Fibroblast of lung (primary cell): ENCODE measurements around the gene PRRT1. TPM values are rescaled to one million over a fixed set of nuclear protein-coding genes. Genes with fewer than 3 reads are reported as not detected.
"Not testable (repeated sequence)": the region's sequence is repeated elsewhere in the genome, so short reads cannot be mapped to it uniquely, and the experiment has no call there.

Experiments
- DNase-seq, 2 donors: peaks; one replicate each; pipeline versions ENCODE4 v3.0.0 to v3.0.0-alpha.2; 2010; ENCODE audit warnings: low read depth in 2 of 2
- H2AFZ ChIP-seq: 2 replicates; pipeline ENCODE4 v1.5.1; 2012; ENCODE audit warnings: low read length, control low read depth, inconsistent platforms
- H3K27ac ChIP-seq: 2 replicates; pipeline ENCODE4 v1.5.1; 2011; ENCODE audit warnings: low read length, control low read depth; ENCODE audit not compliant: insufficient read depth
- H3K27me3 ChIP-seq: 2 replicates; pipeline ENCODE4 v1.5.1; 2011; ENCODE audit warnings: mild to moderate bottlenecking, low read length; ENCODE audit not compliant: control insufficient read depth, insufficient read depth
- H3K36me3 ChIP-seq: 2 replicates; pipeline ENCODE4 v1.5.1; 2011; ENCODE audit warnings: low read length; ENCODE audit not compliant: control insufficient read depth, insufficient read depth
- H3K4me1 ChIP-seq: 2 replicates; pipeline ENCODE4 v1.5.1; 2011; ENCODE audit warnings: low read length; ENCODE audit not compliant: control insufficient read depth, insufficient read depth; ENCODE audit errors: extremely low read depth
- H3K4me2 ChIP-seq: 2 replicates; pipeline ENCODE4 v1.5.1; 2011; ENCODE audit warnings: low read length, control low read depth; ENCODE audit not compliant: insufficient read depth; ENCODE audit errors: extremely low read depth
- H3K4me3 ChIP-seq, 4 experiments: fragments of 200-600 bp in 1 of 4; sonication (generic) in 1 of 4; replicated peaks in 1 of 4; 2 replicates each; pipeline ENCODE4 v1.5.1; 2011 to 2016; ENCODE audit warnings: low read length in 4 of 4, low read depth in 3 of 4, mild to moderate bottlenecking in 3 of 4, control low read depth in 2 of 4, inconsistent platforms in 1 of 4, mixed read lengths in 1 of 4; ENCODE audit not compliant: insufficient read depth in 1 of 4; ENCODE audit errors: control extremely low read depth in 1 of 4
- H3K79me2 ChIP-seq: 2 replicates; pipeline ENCODE4 v1.5.1; 2012; ENCODE audit warnings: mild to moderate bottlenecking, low read length, inconsistent platforms; ENCODE audit not compliant: control insufficient read depth, insufficient read depth
- H3K9ac ChIP-seq: 2 replicates; pipeline ENCODE4 v1.5.1; 2011; ENCODE audit warnings: mild to moderate bottlenecking, low read length, control low read depth; ENCODE audit not compliant: insufficient read depth
- H3K9me3 ChIP-seq: 2 replicates; pipeline ENCODE4 v1.5.1; 2012; ENCODE audit warnings: low read depth, low read length; ENCODE audit not compliant: control insufficient read depth, insufficient read depth
- H4K20me1 ChIP-seq: 2 replicates; pipeline ENCODE4 v1.5.1; 2011; ENCODE audit warnings: low read length; ENCODE audit not compliant: control insufficient read depth, insufficient read depth; ENCODE audit errors: extremely low read depth
- EZH2 ChIP-seq: IDR thresholded peaks from 2 replicates; pipeline ENCODE4 v1.5.1; 2012; ENCODE audit warnings: low read length, control low read depth, mild to moderate bottlenecking; ENCODE audit errors: missing control alignments
- polyA plus RNA-seq, 2 donors: library from polyadenylated mRNA; depleted of rRNA in 1 of 2; stranded (reverse) in 1 of 2; unstranded in 1 of 2; fragments of >200 nt; gene quantifications; 2 replicates each; pipeline ENCODE4 v1.2.1, GENCODE V29; 2011 to 2012; ENCODE audit warnings: missing spikeins in 1 of 2
- total RNA-seq: library from RNA; depleted of rRNA; stranded (reverse); fragments of >200 nt; gene quantifications from 2 replicates; pipeline ENCODE4 v1.2.1, GENCODE V29; 2014
- TF ChIP-seq, protein P1 (sequence below), 2 donors: IDR thresholded peaks in 1 of 2; conservative IDR thresholded peaks in 1 of 2; 1 replicate in 1 of 2; 2 replicates in 1 of 2; pipeline ENCODE4 v1.5.1; 2011 to 2012; ENCODE audit warnings: low read length in 2 of 2, control low read depth in 1 of 2, inconsistent platforms in 1 of 2, low read depth in 1 of 2, mild to moderate bottlenecking in 1 of 2

The PRRT1 gene
- total and polyA plus RNA-seq, 2 donors (not counting 1 experiment from before 2014, with no cell fraction given) = 0.33 to 0.73 TPM

DNA sequence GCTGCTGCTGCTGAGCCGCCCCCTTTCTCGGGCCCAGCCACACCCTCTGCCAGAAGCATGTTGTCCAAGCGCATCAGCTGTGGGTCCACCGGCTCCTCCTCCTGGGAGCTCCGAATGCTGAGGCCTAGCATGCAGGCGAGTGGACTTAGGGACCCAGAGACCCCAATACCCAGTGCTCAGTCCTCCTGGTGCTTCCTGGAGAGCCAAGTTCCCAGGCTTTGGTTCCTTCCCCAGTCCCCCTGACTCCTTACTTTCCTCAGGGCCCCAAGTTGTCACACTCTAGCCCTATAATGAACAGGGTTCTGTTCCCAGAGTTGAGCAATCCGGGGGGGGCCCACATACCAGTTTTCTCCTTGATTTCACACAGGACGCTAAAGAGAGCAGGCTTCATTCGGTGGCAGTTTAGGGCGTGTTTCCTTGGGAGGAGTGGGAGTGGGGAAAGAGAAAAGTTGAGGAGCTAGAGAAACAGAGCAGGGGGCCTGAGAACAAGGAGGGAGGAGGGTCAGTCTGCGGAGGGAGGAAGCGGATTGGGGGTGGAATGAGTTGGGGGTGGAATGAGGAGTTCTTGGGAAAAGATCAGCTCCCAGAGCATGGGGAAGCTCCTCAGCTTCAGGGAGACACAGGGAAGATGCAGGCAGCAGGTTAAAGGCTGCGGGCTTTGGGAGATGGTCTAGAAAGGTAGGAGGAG lies 36.8 kb upstream of the PRRT1 start:
- H2AFZ ChIP-seq = no peak overlapping the region
- H3K27ac ChIP-seq = peak overlapping the region; percentile 69
- H3K79me2 ChIP-seq = peaks cover 20% of the 10 kb centered on the region
- peaks cover 8% of the 10 kb centered on the region for H3K36me3 ChIP-seq
- no peaks in the 10 kb centered on the region for H4K20me1 ChIP-seq
- H3K9ac ChIP-seq = peak overlapping the region; percentile 69
- no peaks in the 10 kb centered on the region for H3K9me3 ChIP-seq
- no peaks in the 10 kb centered on the region for H3K27me3 ChIP-seq
- H3K4me3 ChIP-seq = peak overlapping the region; percentile 34 to 83 (median 72)
- peak overlapping the region; percentile 93 for H3K4me2 ChIP-seq
- TF ChIP-seq EZH2 = no peak
- TF ChIP-seq, protein P1, sequence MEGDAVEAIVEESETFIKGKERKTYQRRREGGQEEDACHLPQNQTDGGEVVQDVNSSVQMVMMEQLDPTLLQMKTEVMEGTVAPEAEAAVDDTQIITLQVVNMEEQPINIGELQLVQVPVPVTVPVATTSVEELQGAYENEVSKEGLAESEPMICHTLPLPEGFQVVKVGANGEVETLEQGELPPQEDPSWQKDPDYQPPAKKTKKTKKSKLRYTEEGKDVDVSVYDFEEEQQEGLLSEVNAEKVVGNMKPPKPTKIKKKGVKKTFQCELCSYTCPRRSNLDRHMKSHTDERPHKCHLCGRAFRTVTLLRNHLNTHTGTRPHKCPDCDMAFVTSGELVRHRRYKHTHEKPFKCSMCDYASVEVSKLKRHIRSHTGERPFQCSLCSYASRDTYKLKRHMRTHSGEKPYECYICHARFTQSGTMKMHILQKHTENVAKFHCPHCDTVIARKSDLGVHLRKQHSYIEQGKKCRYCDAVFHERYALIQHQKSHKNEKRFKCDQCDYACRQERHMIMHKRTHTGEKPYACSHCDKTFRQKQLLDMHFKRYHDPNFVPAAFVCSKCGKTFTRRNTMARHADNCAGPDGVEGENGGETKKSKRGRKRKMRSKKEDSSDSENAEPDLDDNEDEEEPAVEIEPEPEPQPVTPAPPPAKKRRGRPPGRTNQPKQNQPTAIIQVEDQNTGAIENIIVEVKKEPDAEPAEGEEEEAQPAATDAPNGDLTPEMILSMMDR (conservative IDR thresholded peaks at IDR 0.05 in 1 of 2, IDR thresholded peaks at IDR 0.05 in 1 of 2; ENCODE audit: low read depth in 1 of 2, low read length in 2 of 2) = no peak
- DNase-seq = peak; percentile 22 to 26
- peaks cover 11% of the 10 kb centered on the region for H3K4me1 ChIP-seq

DNA sequence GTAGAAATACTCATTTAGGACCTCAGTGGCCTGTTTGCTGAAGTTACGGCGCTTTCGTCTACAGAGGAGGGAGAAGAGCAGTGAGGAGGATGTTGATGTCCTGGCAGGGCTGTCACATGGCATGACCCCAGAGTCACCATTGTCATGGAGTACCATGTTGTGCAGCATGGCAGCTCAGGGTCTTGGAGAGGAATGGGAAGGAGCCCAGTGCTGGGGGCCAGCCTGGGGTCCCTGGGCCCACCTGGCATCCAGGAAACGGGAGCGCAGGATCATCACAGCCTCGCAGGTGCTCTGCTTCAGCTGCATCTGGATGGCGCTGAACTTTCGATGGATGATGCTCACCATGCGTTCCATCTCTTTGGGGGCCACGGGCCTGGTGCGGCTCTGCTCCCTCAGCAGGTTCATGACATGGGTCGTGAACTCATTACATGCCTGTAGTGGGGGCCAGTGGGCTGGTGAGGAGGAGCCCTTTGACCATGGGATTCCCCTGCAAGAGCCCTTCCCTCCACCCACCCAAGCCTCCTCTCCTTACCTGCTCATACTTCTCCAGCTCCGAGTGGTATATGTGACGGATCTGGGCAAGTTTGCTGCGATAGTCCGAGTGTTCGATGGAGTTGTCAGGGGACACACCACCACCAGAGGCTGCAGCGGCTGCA lies 36.1 kb upstream of the PRRT1 start:
- not testable (repeated sequence) for H3K36me3 ChIP-seq, DNase-seq, H3K27me3 ChIP-seq, H2AFZ ChIP-seq, H3K9me3 ChIP-seq, H4K20me1 ChIP-seq, H3K27ac ChIP-seq, H3K9ac ChIP-seq
- peak overlapping the region; percentile 93 for H3K4me2 ChIP-seq
- peaks cover 20% of the 10 kb centered on the region for H3K79me2 ChIP-seq
- peaks cover 11% of the 10 kb centered on the region for H3K4me1 ChIP-seq
- H3K4me3 ChIP-seq = peak overlapping the region; percentile 34 to 83 (median 72)

DNA sequence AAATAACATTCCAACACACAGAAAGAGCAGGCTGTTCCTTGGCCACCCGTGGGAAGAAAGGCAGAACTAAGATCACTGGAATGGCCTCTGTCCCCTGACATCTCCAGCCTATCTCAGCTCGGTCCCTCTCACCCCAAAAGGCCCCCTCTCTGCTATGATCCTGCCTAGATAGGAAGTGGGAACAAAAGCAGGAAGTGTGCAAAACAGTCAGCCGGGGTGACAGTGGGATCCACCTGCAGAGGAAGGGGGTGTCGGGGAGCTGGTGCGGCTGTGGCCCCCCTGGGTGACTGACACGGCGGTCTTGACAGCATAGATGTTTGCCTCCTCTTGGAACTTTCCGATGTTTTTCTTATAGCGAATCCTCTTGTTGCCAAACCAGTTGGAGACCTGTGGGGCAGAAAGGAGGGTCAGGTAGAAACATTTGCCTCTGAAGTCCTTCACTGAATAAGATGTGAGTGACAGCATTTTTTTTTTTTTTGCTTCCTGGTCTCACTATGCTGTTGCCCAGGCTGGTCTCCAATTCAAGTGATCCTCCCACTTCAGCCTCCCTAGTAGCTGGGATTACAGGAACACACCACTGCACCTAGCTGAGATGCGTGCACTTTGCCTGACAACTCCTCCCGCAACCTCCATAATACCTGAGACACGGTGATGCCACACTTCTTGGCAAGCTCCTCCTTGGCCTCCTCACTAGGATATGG lies 35.4 kb upstream of the PRRT1 start:
- no peak for DNase-seq
- Histone ChIP-seq H3K27ac (no peak overlapping the region), H2AFZ (no peak overlapping the region), H3K27me3 (no peaks in the 10 kb centered on the region), H3K4me3 (no peak overlapping the region), H3K36me3 (peaks cover 12% of the 10 kb centered on the region), H4K20me1 (no peaks in the 10 kb centered on the region), H3K9me3 (no peaks in the 10 kb centered on the region), H3K4me1 (peaks cover 6% of the 10 kb centered on the region), H3K79me2 (peaks cover 20% of the 10 kb centered on the region), H3K4me2 (no peak overlapping the region), H3K9ac (no peak overlapping the region)
- TF ChIP-seq, protein P1 (conservative IDR thresholded peaks at IDR 0.05 in 1 of 2, IDR thresholded peaks at IDR 0.05 in 1 of 2; ENCODE audit: low read depth in 1 of 2, low read length in 2 of 2) = no peak
- no peak for TF ChIP-seq EZH2

DNA sequence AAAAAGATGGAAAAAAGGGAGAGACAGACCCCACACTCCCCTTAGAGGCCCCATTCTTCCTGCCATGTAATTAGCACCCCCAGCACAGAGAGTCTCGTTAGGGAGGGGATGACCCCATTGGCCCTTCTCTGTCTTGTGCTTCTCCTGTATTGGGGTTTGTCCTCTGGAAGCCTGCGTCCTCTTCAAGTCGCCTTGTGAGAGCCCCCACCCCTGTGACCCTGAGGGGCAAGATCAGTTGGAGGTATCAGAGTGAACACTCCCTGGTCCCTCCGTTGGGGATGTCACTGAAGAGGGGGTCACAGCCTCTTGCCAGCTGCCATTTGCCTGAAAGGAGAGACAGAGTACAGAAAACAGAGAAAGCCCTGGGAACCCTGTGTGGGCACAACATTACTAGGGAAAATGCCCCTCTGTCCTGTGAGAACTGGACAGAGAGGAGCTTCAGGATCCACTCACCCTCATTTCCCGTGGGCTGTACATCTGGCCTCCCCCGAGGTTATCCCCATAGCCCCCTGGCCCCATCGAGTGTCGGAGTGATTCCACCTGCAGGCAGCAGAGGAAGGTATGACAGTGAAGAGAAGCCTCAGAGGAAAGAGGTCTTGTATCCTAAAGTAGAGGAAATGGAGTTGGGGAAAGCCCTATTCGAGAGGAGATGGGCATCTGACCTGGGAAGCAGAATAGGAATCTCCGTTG lies 34.6 kb upstream of the PRRT1 start:
- H4K20me1 ChIP-seq, H3K27me3 ChIP-seq, H2AFZ ChIP-seq, H3K9me3 ChIP-seq, H3K4me2 ChIP-seq, H3K9ac ChIP-seq, DNase-seq, H3K4me3 ChIP-seq, H3K4me1 ChIP-seq: not testable (repeated sequence)
- H3K27ac ChIP-seq = peak overlapping the region; percentile 57
- H3K36me3 ChIP-seq = peaks cover 12% of the 10 kb centered on the region
- H3K79me2 ChIP-seq = peaks cover 20% of the 10 kb centered on the region
